GM12801 (cell line): ENCODE measurements around the gene NSUN7.

ENCODE experiments used
- CTCF ChIP-seq: IDR thresholded peaks from one replicate; pipeline ENCODE4 v1.5.1; 2011; ENCODE audit warnings: control low read depth; ENCODE audit not compliant: insufficient read length; ENCODE audit errors: extremely low read depth

The NSUN7 gene

GRCh38 chr4:40763228-40763716, 13.5 kb downstream of the NSUN7 start:
- TF ChIP-seq CTCF, result no peak

DNA sequence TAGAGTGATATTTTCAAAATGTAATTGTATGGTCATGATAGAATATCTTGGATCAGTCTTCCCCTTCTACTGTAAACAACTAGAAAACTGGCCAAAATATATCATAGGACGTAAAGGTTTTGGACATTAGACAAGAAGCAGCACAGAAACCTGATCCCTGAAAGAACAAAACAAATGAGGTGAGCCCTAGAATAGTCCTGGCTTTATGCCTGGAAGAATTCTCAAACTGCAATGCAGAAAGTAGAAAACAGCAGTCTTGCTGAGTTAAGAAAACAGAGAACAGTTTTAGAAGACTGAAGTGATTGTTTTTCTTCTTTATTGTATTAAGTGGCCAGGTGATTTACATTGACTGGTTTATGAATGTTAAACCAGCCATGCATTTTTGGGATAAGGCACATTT, 19.5 kb downstream of the NSUN7 start:
- no peak for TF ChIP-seq CTCF

DNA sequence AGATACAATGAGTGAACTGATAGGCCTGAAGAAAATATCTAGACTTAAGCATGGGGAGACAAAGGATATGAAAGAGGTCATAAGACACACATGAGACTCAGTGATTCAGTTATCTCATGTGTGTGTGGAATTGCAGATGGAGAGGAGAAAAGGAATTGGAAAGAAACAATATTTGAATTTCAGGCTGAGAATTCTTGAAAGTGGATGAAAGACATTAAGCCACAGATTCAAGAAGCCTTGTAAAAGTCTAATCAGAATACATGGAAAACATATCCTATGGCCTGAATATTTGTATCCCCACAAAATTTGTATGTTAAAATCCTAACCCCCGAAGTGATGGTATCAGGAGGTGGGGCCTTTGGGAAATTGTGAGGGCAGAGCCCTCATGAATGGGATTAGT, 28.3 kb downstream of the NSUN7 start:
- TF ChIP-seq CTCF, result no peak

GRCh38 chr4:40782876-40783275, 33.1 kb downstream of the NSUN7 start:
- TF ChIP-seq CTCF, result no peak

DNA sequence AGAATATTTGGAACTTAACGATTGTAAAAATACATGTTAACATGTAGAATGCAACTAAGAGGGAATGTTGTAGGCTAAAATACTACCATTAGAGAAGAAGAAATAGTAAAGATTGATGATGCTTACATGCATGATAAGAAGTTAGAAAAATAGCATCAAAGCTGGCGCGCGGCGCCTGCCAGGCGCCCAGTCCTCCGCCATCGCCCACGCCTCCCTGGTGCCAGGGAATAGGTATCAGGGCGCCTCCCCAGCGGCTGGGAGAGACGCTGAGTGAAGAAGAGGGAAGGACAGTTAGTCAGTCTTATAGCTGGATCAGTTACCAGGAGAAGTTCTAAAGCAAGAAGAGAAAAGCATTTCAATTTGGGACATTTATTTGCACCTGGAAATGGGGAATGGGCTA, 36.0 kb downstream of the NSUN7 start:
- no peak for TF ChIP-seq CTCF

GRCh38 chr4:40788331-40788730, 38.6 kb downstream of the NSUN7 start:
- no peak for TF ChIP-seq CTCF

DNA sequence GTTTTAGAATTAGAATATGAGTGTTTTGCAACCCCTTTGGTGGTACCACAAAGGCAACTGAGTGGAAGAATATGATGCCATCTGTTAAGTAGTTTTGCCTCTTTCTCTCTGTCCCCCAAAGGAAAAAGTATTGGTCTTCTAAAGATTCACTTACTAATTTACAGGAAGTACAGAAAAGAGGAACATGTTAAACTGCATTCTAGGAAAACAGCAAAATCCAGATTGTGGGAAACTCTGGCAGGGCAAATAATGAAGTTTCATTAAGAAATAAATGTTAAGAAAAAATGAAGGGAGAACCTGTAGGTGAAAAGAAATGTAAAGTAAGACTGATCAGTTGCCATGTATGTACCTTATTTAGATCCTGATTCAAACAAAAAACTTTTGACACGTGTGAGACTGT, 39.3 kb downstream of the NSUN7 start:
- TF ChIP-seq CTCF, result no peak

- TF ChIP-seq CTCF, result no peak
These were observed 40.0 kb downstream of the NSUN7 start for GRCh38 chr4:40789771-40790170.
